Measurements from ENCODE around the gene MDC1.

The MDC1 gene

GRCh38 chr6:30735668-30736314 is 18.7 kb upstream of the MDC1 start:
- no peak for TF ChIP-seq CTCF (IDR thresholded peaks at IDR 0.05)
- H3K27ac ChIP-seq: no peak overlapping the region

- H3K27ac ChIP-seq: no peak overlapping the region
- TF ChIP-seq ZFX (IDR thresholded peaks at IDR 0.05; ENCODE audit: borderline replicate concordance) (no peak), CTCF (IDR thresholded peaks at IDR 0.05) (no peak)
Observed at GRCh38 chr6:30732237-30732943, 15.3 kb upstream of the MDC1 start.

- peak; percentile 85 for TF ChIP-seq CTCF (IDR thresholded peaks at IDR 0.05)
- TF ChIP-seq ZFX (IDR thresholded peaks at IDR 0.05; ENCODE audit: borderline replicate concordance): no peak
- H3K27ac ChIP-seq: no peak overlapping the region
Observed at GRCh38 chr6:30730601-30731435, 13.7 kb upstream of the MDC1 start.

- peak overlapping the region; percentile 97; the same call in 1 of the 2 replicates for H3K27ac ChIP-seq
- TF ChIP-seq CTCF (IDR thresholded peaks at IDR 0.05) (no peak), ZFX (IDR thresholded peaks at IDR 0.05; ENCODE audit: borderline replicate concordance) (no peak)
Observed at GRCh38 chr6:30727920-30728553, 11.0 kb upstream of the MDC1 start.

GRCh38 chr6:30726506-30727413 is 9.7 kb upstream of the MDC1 start:
- H3K27ac ChIP-seq: peak overlapping the region; percentile 97
- TF ChIP-seq CTCF (IDR thresholded peaks at IDR 0.05) (no peak), ZFX (IDR thresholded peaks at IDR 0.05; ENCODE audit: borderline replicate concordance) (no peak)

GRCh38 chr6:30725713-30726505 is 8.8 kb upstream of the MDC1 start:
- TF ChIP-seq CTCF (IDR thresholded peaks at IDR 0.05) (no peak), ZFX (IDR thresholded peaks at IDR 0.05; ENCODE audit: borderline replicate concordance) (no peak)
- peak overlapping the region; percentile 97 for H3K27ac ChIP-seq
